ENCODE measurements around the gene ATP2C2.

GRCh38 chr16:84356176-84356575 lies 12.2 kb upstream of the ATP2C2 start:
- TF ChIP-seq CTCF (conservative IDR thresholded peaks at IDR 0.05) (no peak), ZFX (IDR thresholded peaks at IDR 0.05) (no peak)

Measured in C4-2B (cell line).